ENCODE results near the gene KCNK6. TPM values are rescaled to one million over a fixed set of nuclear protein-coding genes. Genes with fewer than 3 reads are reported as not detected.
A peak's percentile ranks its signal among the peaks of the same experiment; 100 is the strongest.

The KCNK6 gene
- total and polyA plus RNA-seq, 2 of the 8 experiments (the other 6 are each of a cell fraction or from before 2014, with no cell fraction given), result 10.6 to 13.3 TPM

- no peaks in the 10 kb centered on the region for H3K79me2 ChIP-seq (ENCODE audit: control insufficient read depth in 1 of 2, insufficient read depth in 2 of 2, low read length in 2 of 2)
- no peaks in the 10 kb centered on the region for H3K23me2 ChIP-seq (ENCODE audit: low read depth, low read length)
- H3K4me3 ChIP-seq (ENCODE audit: extremely low read depth in 1 of 4, insufficient read depth in 2 of 4, low read depth in 3 of 4, low read length in 4 of 4), result no peak overlapping the region
- H3K56ac ChIP-seq (replicated peaks; ENCODE audit: insufficient read length, low read depth, low read length), result no peak overlapping the region
- no peak overlapping the region for H3K27ac ChIP-seq (ENCODE audit: low read depth, low read length)
- FAIRE-seq (no peak), DNase-seq (ENCODE audit: low read depth in 1 of 2, low spot score in 2 of 2) (no peak)
- H2BK20ac ChIP-seq (ENCODE audit: low read length), result no peak overlapping the region
- H3K79me1 ChIP-seq (ENCODE audit: low read depth, low read length), result no peaks in the 10 kb centered on the region
- H4K8ac ChIP-seq (ENCODE audit: extremely low read depth, insufficient read depth, low read length), result no peak overlapping the region
- H3K9me3 ChIP-seq (ENCODE audit: insufficient read depth in 2 of 2, low read depth in 1 of 2, low read length in 1 of 2), result no peaks in the 10 kb centered on the region
- no peak overlapping the region for H3K4me2 ChIP-seq (ENCODE audit: insufficient read depth in 1 of 2, low read depth in 2 of 2, low read length in 2 of 2)
- ChIA-PET POLR2A (ENCODE audit: partially characterized antibody) (interaction anchor here (0.5 to 1.6 kb wide), 2 partner anchors 13 to 829 kb away, joined by 3 to 6 read pairs; no protein-coding TSS in a partner anchor), CTCF (ENCODE audit: partially characterized antibody) (interaction anchor here (0.7 to 3.7 kb wide), 4 partner anchors 10 to 208 kb away, joined by 4 to 14 read pairs (median 6); no protein-coding TSS in a partner anchor)
- H2AK5ac ChIP-seq (ENCODE audit: low read depth, low read length), result 0 out of 2 replicates have a peak overlapping the region, but pooled peaks have one; percentile 33
- no peak overlapping the region for H2BK15ac ChIP-seq (ENCODE audit: low read length)
- H2BK120ac ChIP-seq (replicated peaks; ENCODE audit: low read depth, low read length), result no peak overlapping the region
- WGBS, 2 experiments (ENCODE audit: extremely low coverage in 1 of 2, insufficient coverage in 1 of 2, insufficient read length in 1 of 2, insufficient replicate concordance in 2 of 2, low coverage in 1 of 2, low lambda C conversion rate in 2 of 2, missing lambda C conversion rate in 1 of 2), result 93% methylated on average over 3 of the region's 3 CpGs; no CpG with 5 or more reads in 1 of the 2 experiments
- no peak overlapping the region for H4K5ac ChIP-seq (ENCODE audit: insufficient read length, low read depth, low read length)
- H4K91ac ChIP-seq (replicated peaks; ENCODE audit: insufficient read length, low read length), result no peak overlapping the region
- no peaks in the 10 kb centered on the region for H3K36me3 ChIP-seq (ENCODE audit: control insufficient read depth in 2 of 4, insufficient read depth in 4 of 4, low read length in 3 of 4)
- no peak overlapping the region for H3K4ac ChIP-seq (replicated peaks; ENCODE audit: insufficient read length, low read depth, low read length)
- H3K14ac ChIP-seq (ENCODE audit: insufficient read length), result no peak overlapping the region
- no peaks in the 10 kb centered on the region for H4K20me1 ChIP-seq (replicated peaks in 1 of 2; ENCODE audit: control insufficient read depth in 1 of 2, insufficient read depth in 2 of 2, low read length in 2 of 2)
- H2BK5ac ChIP-seq (ENCODE audit: low read depth, low read length), result no peak overlapping the region
- H2AFZ ChIP-seq (ENCODE audit: low read length), result no peak overlapping the region
- no peak overlapping the region for H3K23ac ChIP-seq (ENCODE audit: insufficient read length)
- no peak overlapping the region for H3K18ac ChIP-seq (ENCODE audit: extremely low read depth, low read length)
- H3K9ac ChIP-seq (replicated peaks in 1 of 4; ENCODE audit: extremely low read depth in 1 of 4, low read depth in 3 of 4, low read length in 3 of 4), result no peak overlapping the region
- H3K27me3 ChIP-seq (replicated peaks in 1 of 4; ENCODE audit: control insufficient read depth in 3 of 4, extremely low read depth in 1 of 4, insufficient read depth in 3 of 4, low read length in 3 of 4), result no peaks in the 10 kb centered on the region
- no peak overlapping the region for H2BK12ac ChIP-seq (ENCODE audit: low read depth, low read length)
- no peaks in the 10 kb centered on the region for H3K4me1 ChIP-seq (replicated peaks in 1 of 4; ENCODE audit: control insufficient read depth in 3 of 4, insufficient read depth in 4 of 4, low read length in 3 of 4)
- no peak for TF ChIP-seq KDM5A (IDR thresholded peaks at IDR 0.05; ENCODE audit: low read length)
- TF ChIP-seq KDM1A (IDR thresholded peaks at IDR 0.05; ENCODE audit: borderline replicate concordance, low read length), result no peak
- no peak for TF ChIP-seq SIN3A (conservative IDR thresholded peaks at IDR 0.05 in 1 of 2, IDR thresholded peaks at IDR 0.05 in 1 of 2; ENCODE audit: low read depth in 1 of 2, low read length in 2 of 2)
- no peak for TF ChIP-seq EP300 (IDR thresholded peaks at IDR 0.05; ENCODE audit: borderline replicate concordance in 1 of 2, low read depth in 2 of 2, low read length in 2 of 2)
- TF ChIP-seq NANOG (IDR thresholded peaks at IDR 0.05; ENCODE audit: insufficient read depth, low read depth, low read length, poor library complexity, severe bottlenecking), result no peak
- no peak for TF ChIP-seq SAP30 (IDR thresholded peaks at IDR 0.05; ENCODE audit: insufficient read depth, insufficient replicate concordance, low read length)
- no peak for TF ChIP-seq BRCA1 (IDR thresholded peaks at IDR 0.05; ENCODE audit: low read depth, low read length)
- no peak for TF ChIP-seq TAF1 (IDR thresholded peaks at IDR 0.05; ENCODE audit: low read depth, low read length)
- TF ChIP-seq RFX5 (IDR thresholded peaks at IDR 0.05; ENCODE audit: borderline replicate concordance, low read depth, low read length), result no peak
- TF ChIP-seq CBX5 (IDR thresholded peaks at IDR 0.05; ENCODE audit: low read depth, low read length), result no peak
- no peak for TF ChIP-seq CTCF (IDR thresholded peaks at IDR 0.05; ENCODE audit: control extremely low read depth in 1 of 3, insufficient read depth in 1 of 3, low read depth in 1 of 3, low read length in 3 of 3)
Measured at GRCh38 chr19:38350883-38351282, 31.2 kb downstream of the KCNK6 start.

All from H1 (cell line).